Adipose tissue (tissue), 3 donors: ENCODE data around the gene ASPRV1. TPM values are rescaled to one million over a fixed set of nuclear protein-coding genes. Genes with fewer than 3 reads are reported as not detected.
"Not testable (repeated sequence)": the region's sequence is repeated elsewhere in the genome, so short reads cannot be mapped to it uniquely, and the experiment has no call there.

Source experiments
- H3K27ac ChIP-seq: one replicate; pipeline ENCODE4 v1.5.1; 2013; ENCODE audit warnings: low read depth, low read length
- WGBS, 3 donors: extraction: QIAGEN DNeasy Blood & Tissue Kit; methylation state at CpG; one replicate each; pipeline ENCODE4 v1.1.7; 2013; 5-methylcytosine and 5-hydroxymethylcytosine counted together
- polyA plus RNA-seq, 3 donors: library from polyadenylated mRNA; stranded (reverse); fragments of 200-250 nt; gene quantifications; one replicate each; pipeline ENCODE4 v1.2.3, GENCODE V29; 2013
- donor health status: healthy with polysubstance abuse.
- donor health status: Bipolar disorder and iron deficiency.
- donor health status: healthy.

Gene ASPRV1
- polyA plus RNA-seq, 3 donors, result 0.40 to 2.4 (median 1.2) TPM

DNA sequence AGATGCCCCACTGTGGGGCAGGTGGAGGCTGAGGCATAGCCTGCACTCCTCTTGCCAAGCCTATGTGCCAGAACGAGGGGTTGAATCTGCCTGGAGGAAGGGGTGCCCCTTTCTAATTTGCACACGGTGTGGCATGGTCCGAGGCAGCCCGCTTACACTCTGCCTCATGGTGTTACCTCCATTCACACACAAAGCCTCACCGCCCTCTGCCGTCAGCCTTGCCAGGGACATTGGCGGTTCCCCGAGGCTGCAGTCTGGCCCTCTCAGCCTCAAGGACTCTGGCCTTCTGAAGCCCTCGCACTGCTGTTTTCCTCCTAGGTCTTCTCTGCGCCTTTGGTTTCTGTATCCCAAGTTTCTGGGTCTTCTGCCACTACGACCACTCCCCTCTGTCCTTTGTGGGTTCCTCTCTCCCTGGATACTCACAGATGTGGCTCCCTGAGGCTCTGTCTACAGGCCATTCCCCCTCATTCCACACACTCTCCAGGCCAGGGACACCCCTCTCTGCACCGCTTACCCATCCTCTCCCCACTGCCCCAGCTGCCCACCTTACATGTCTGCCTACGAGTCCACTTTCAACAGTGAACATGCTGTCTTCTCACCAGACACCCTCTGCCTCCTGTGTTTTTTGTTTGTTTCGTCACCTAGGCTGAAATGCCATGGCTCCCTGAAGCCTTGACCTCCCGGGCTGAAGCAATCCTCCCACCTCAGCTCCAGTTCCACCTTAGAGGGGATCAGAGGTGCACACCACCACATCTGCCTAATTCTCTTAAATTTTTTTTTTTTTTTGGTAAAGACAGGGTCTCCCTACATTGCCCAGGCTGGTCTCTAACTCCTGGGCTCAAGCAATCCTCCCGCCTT, 7.9 kb upstream of the ASPRV1 start:
- no peak overlapping the region for H3K27ac ChIP-seq
- 82 to 93% (median 89%) methylated on average over 16 of the region's 16 CpGs for WGBS, 3 donors

- 85 to 91% (median 89%) methylated on average over 10 of the region's 10 CpGs for WGBS, 3 donors
- H3K27ac ChIP-seq, result no peak overlapping the region
These were observed 7.2 kb upstream of the ASPRV1 start for GRCh38 chr2:69968609-69969008.

DNA sequence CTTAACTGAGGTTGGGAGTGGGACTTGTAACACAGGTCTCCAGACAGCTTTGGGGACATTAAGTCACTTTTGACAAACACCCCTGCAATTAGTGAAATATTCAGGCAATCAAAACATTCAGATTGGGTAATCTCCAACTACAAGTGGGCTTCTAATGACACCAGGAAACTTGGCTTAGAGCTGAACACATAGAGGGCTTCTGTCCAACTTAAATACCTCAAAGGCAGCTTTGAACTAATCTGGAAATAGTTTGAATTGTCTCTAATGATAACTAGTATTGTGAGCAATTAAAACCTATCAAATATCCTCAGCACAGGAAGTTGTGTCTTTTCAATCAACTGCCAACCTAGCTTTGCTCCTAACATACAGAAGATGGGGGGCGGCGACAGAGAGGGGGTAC, 5.1 kb upstream of the ASPRV1 start:
- WGBS, 3 donors, result 96 to 98% (median 96%) methylated on average over 2 of the region's 2 CpGs
- no peak overlapping the region for H3K27ac ChIP-seq

DNA sequence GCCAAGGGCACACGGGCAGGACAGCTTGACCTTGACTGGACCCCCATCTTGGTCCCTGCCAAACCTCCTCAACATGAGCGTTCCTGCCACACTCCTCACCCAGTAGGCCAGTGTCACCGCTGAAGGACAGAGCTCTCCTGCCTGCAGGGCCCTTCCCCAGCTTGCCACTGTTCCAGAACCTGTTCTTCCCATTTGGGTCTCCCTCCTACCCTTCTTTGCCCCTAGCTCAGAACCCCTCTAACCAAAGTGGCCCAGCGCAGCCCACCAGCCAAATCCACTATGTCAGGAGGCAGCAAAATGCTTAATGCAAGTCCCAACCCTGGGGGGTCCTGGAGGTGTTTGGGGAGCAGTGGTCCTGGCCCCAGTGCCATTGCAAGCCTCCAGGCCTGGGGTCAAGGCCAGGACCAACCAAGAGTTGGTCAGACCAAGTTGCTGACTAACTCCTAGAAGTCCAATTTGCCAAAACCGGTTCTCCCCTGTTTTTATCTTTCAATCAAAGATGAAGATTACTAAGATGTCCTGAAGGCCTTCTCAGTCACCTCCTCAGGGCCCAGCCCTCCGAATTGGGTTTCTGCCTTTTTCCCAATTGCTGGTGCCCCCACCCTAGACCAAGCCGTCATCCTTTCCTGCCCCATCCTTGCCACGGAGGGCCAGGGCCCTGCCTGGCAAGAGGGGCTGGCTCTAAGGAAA, 4.5 kb upstream of the ASPRV1 start:
- no peak overlapping the region for H3K27ac ChIP-seq
- WGBS, 3 donors, result 92% methylated on average over 8 of the region's 8 CpGs

- no peak overlapping the region for H3K27ac ChIP-seq
- 52 to 82% (median 82%) methylated on average over 7 of the region's 7 CpGs for WGBS, 3 donors
These were observed 3.0 kb upstream of the ASPRV1 start for GRCh38 chr2:69964353-69964841.

DNA sequence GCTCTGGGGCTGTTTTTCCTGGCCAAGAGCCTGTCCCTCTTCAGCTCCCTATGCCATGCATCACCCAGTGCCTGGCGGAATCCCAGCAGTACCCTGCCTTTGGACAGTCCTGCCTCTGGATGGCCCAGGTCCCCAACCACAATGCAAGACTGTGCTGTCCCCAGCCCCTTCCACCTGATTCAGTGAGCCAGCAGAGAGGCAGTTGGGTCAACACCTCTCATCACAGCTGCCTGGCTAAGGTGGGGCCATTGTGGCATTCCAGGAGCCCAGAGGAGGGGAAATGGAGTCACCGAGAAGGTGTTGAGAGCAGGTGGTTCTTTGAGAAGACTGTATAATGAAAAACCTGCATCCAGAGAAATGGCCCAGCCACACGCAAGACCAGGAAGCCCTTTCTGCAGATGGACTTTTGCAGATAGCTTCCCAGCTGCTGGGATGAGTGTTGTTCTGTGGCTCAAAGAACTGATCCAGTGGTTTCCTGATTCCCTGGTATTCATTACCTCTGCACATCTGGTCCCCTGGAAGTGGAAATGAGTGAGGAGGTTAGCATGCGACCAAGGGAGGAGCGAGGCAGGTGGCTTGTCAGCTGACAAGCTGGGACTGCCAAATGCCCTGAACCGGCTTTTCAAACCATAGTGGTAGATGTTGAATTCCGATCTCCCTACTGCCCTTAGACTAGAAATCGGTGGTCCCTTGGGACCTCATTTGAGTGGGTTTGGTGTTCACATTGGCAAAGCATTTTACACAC, 1.7 kb upstream of the ASPRV1 start:
- WGBS, 3 donors, result 94 to 97% (median 96%) methylated on average over 8 of the region's 8 CpGs
- H3K27ac ChIP-seq, result no peak overlapping the region

DNA sequence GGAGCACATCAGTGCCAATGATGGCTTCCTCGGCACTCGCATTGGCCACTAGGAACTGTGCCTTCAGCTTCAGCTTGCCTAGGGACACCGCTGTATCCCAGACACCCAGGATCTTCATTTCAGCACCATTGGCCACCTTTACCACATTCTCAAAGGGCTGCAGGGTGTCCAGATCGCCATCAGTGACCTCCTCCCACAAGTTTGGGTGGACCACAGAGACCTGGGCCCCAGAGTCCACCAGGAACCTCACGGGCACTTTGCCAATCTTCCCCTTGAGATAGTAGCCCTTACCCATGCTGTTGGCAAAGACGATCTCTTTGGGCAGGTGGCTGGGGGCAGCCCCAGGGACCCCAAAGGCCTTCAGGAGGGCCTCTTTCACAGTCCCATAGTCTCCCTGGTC, 610 bp downstream of the ASPRV1 start:
- H3K27ac ChIP-seq, result no peak overlapping the region
- 94 to 99% (median 96%) methylated on average over 6 of the region's 6 CpGs for WGBS, 3 donors

GRCh38 chr2:69959425-69959824, 2.0 kb downstream of the ASPRV1 start:
- H3K27ac ChIP-seq, result no peak overlapping the region
- WGBS, 3 donors, result 80 to 90% (median 83%) methylated on average over 5 of the region's 5 CpGs

DNA sequence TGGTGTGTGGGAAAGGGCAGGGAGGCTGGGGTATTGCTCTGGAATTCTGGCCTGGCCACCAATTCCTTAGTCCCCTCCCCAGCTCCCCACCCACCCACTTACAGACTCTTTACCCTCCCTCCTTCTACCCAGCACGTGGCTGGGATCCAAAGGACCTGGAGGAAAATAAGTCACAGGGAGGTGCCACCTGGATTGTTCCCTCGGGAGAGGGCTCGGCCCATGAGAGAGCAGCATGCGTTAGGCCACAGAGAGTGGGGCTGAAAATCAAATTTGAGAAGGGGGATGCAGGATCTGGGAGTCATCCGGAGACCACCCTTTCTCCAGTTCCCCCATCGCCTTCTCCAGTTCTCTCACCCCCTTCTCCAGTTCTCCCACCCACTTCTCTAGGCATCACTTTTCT, 3.0 kb downstream of the ASPRV1 start:
- 60 to 79% (median 69%) methylated on average over 6 of the region's 6 CpGs for WGBS, 3 donors
- H3K27ac ChIP-seq, result no peak overlapping the region

DNA sequence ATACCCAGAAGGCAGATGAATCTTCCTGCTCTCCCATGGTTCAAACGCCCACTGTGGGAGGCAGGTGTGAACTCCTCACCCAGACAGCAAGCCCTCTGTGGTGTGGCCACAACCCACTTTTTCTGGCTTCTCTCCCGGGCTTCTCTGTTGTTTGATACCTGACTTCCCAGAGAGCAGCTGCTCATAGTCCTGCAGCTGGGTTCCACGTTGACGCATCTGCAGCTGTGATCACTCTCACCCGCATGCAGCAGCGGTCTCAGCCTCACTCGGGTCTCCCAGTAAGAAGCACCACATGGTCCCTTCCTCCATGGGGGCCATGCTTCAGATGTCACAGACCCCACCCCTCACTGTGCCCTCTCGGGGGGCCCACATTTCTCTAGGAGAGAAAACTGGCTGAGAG, 3.5 kb downstream of the ASPRV1 start:
- H3K27ac ChIP-seq, result no peak overlapping the region
- 36 to 65% (median 63%) methylated on average over 8 of the region's 8 CpGs for WGBS, 3 donors

DNA sequence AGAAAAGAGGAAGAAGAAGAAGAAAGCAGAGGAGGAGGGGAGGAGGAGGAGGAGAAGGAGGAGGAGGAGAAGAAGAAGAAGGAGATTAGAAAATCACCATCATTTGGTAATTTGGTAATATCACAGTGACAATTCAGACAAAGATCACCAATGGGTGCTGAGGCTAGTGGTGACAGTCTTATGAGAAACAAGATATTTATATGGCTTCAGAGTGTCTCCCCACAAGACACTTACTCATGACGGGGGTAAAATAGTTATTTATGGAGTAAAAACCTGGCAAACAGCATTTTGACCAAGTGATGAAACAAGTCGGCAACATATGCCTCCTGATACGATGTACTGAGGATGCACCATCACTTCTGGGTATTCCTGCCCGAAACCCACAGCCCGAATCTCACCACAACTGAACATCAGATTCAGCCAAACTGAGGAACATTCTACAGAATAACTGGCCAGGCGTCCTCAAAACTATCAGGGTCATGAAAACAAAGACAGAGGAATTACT, 4.9 kb downstream of the ASPRV1 start:
- 83 to 93% (median 91%) methylated on average over 6 of the region's 6 CpGs for WGBS, 3 donors

GRCh38 chr2:69955029-69955428, 6.4 kb downstream of the ASPRV1 start:
- H3K27ac ChIP-seq, result no peak overlapping the region
- 75 to 88% (median 85%) methylated on average over 11 of the region's 11 CpGs for WGBS, 3 donors

More for the DNA sequence above, 4.9 kb downstream of the ASPRV1 start:
- H3K27ac ChIP-seq, result no peak overlapping the region

DNA sequence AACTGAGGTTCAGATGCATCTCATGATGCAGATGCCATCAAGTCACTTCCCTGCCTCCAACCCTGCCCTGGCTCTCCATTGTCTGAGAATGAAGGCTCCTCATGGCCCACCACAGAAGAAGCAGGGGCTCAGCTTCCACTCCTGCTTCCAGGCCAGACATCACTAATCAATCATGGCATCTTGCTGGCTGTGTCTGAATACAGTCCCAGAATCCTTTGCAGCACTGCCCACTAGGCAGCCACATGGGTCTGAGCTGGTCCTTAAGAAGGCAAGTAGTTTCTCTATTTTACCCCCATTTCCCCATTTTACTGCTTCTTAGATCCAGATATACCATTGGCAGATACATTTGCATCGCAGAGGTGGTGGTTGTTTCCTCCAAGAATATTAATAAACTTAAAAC, 7.3 kb downstream of the ASPRV1 start:
- WGBS, 3 donors, result 95 to 100% (median 100%) methylated on average over 1 of the region's 1 CpG
- no peak overlapping the region for H3K27ac ChIP-seq

DNA sequence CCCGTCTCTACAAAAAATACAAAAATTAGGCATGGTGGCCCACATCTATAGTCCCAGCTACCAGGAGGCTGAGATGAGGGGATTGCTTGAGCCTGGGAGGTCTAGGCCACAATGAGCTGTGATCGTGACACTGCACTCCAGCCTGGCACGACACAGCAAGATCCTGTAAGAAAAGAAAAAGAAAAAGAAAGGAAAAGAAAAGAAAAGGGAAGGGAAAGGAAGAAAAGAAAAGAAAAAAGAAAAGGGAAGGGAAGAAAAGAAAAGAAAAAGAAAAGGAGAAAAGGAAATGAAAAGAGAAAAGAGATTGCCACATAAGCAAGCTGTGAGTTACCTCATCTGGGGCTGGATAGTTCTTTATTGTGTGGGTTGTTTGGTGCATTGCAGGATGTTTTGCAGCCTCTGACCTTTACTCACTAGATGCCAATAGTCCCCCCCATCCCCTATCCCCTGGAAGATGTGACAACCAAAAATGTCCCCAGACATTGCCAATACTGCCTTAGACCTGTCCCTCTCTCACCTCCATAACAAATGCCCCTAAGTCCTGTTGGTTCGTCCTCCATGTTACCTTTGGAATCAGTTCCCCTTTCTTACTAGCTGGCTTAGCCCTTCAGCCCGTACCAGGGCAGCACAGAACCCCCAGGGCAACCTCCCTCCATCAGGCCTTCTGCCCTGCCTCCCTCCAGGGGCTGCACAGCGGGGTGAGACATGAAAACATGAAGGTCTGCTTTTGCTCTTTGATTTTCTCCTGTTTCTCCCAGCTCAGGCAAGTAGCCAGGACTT, 8.9 kb downstream of the ASPRV1 start:
- no peak overlapping the region for H3K27ac ChIP-seq
- 73 to 80% (median 76%) methylated on average over 6 of the region's 6 CpGs for WGBS, 3 donors

DNA sequence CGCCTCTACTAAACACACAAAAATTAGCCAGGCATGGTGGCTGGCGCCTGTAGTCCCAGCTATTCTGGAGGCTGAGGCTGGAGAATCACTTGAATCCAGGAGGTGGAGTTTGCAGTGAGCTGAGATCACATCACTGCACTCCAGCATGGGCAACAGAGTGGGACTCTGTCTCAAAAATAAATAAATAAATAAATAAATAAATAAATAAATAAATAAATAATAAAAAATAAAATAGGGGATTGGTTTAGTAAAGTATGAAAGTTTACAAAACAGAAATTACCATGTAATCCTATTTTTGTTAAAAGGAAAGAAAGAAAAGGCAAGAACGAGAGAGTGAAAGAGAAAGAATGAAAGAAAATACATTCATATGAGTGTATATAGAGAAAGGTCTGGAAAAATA, 10.8 kb downstream of the ASPRV1 start:
- WGBS, 3 donors, result 94 to 99% (median 96%) methylated on average over 3 of the region's 3 CpGs
- not testable (repeated sequence) for H3K27ac ChIP-seq

- H3K27ac ChIP-seq, result no peak overlapping the region
- 75 to 88% (median 86%) methylated on average over 5 of the region's 5 CpGs for WGBS, 3 donors
These were observed 11.2 kb downstream of the ASPRV1 start for GRCh38 chr2:69950241-69950640.

DNA sequence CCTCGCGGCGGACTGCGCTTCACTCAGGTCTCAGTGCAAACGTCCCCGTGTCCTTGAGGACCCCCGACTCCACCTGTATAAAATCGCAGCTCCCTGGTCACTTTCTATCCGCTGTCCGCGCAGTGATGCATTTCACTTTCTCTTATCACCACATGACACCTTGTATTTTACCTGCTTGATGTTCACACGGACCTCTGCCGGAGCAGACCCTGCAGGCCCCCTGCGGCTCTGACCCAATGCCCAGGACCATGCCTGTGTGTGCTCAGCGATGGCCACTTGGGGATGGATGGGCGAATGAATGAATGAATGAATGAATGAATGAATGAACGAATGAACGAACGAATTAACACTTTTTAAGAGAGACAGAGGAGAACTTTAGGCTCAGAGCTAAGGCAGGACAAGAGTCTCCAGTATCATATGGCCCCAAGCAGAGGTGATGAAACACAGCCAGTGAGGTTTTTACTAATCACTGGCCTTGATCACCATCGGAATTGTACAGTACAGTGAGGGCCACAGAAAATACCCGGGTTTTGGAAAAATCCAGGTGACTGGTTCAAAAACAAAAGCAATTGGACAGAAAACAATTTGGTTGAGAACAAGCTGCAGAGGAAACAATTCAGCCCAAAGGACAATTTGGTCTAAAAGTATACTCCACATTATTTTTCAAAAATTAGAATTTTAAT, 12.3 kb downstream of the ASPRV1 start:
- no peak overlapping the region for H3K27ac ChIP-seq
- 46 to 79% (median 75%) methylated on average over 18 to 21 of the region's 21 CpGs for WGBS, 3 donors
